IPS DF 4.7 (cell line): ENCODE results near the gene FAM222A.

ENCODE experiments used
- DNase-seq: peaks from one replicate; pipeline ENCODE4 v3.0.0-alpha.2; 2013; ENCODE audit warnings: low spot score; ENCODE audit errors: extremely low read depth

FAM222A gene

GRCh38 chr12:109710747-109711595 is 2.7 kb upstream of the FAM222A start:
- no peak for DNase-seq

DNA sequence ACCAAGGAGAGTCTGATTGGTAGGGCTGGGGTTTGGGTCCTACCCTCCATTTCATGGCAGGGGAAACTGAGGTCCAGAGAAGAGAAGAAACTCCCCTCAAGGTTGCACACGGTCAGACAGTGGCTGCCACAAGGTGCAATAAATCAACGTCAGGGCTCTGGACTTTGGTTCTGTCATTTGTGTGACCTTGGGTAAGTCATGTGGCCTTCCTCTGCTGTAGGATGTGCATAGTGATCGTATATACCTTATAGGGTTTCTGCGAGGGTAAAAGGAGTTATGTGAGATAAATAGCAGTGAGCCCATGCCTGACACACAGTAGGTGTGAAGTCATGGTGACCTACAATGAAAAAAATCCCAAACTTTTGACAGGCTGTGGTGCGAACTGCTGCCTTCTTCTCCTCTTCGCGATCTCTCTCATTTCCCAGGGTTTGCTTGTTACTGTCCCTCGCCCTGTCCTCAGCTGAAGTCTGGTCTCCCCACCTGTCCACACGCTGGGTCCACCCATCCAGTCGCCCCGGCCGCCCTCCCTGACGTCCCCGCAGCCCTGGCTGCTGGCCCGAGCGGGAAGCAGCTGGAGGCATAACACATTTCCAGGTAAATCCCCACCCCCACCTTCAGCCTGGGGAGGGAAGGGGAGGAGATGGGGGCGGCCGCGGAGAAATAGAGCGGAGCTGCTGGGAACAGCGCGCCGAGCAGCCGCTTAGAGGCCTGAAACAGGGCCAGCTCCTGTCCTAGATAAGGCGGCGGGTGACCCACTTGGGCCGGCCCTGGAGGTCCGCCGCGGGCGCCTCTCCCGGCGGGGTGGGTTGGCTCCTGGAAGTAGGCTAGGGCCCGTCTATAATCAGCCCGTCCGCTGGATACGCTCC is 1.8 kb upstream of the FAM222A start:
- no peak for DNase-seq

GRCh38 chr12:109714141-109714912 is 702 bp downstream of the FAM222A start:
- DNase-seq: no peak

DNA sequence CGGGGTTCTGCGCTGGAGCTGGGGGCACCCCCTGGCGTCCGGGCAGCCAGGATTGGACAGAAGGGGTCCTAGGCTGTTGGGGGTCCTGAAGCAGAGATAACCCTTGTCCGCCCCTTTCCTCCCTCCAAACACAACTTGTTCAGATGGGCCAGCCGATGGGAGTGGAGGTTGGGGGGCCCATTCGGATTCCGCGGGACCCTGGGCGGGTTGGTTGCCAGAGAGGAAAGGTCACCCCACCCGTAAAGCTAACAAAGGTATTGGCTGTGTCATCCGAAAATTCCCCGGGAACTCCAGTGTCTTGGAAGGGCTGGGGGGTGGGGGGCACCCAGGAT is 1.3 kb downstream of the FAM222A start:
- no peak for DNase-seq

GRCh38 chr12:109715310-109716091 is 1.9 kb downstream of the FAM222A start:
- no peak for DNase-seq

GRCh38 chr12:109716092-109716479 is 2.5 kb downstream of the FAM222A start:
- DNase-seq: no peak

DNA sequence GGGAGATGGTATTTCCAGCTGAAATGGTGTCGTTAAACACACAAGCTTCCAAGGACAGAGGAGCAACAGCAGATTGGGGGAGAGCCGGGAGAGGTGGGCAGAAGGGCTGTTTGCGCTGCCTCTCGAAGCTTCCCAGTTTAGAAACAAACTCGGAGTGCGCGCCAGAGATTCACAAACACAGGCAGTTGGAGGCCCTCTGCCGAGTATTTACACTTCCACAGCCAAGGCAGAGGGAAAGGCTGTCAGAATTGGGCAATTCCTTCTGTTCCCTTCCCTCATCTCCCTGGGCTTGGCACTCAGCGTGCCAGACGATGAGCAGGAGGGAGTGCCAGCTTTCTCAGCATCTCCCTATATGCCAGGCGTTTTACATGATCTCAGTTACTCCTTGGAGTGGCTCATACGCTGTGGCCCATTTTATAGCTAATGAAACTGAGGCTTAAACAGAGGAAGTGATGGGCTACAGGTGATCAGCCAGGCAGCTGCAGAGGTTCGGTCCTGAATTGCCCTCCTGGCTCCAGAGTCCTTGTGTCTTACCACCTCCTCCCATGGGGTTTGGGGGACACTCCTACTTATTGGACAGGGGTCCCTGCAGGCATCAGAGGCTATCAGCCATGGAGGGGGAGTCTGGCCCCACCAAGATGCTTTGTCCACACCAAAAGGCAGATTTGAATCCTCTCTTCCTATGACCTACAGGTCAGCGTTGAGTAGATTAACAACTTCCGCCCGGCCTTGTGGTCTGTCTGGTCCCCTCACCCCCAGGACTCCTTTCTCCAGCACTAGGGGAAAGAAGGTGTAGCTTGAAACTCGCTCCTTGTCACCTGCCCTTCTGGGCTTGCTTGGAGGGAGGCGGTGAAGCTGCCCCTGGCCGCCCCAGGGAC is 3.1 kb downstream of the FAM222A start:
- no peak for DNase-seq

DNA sequence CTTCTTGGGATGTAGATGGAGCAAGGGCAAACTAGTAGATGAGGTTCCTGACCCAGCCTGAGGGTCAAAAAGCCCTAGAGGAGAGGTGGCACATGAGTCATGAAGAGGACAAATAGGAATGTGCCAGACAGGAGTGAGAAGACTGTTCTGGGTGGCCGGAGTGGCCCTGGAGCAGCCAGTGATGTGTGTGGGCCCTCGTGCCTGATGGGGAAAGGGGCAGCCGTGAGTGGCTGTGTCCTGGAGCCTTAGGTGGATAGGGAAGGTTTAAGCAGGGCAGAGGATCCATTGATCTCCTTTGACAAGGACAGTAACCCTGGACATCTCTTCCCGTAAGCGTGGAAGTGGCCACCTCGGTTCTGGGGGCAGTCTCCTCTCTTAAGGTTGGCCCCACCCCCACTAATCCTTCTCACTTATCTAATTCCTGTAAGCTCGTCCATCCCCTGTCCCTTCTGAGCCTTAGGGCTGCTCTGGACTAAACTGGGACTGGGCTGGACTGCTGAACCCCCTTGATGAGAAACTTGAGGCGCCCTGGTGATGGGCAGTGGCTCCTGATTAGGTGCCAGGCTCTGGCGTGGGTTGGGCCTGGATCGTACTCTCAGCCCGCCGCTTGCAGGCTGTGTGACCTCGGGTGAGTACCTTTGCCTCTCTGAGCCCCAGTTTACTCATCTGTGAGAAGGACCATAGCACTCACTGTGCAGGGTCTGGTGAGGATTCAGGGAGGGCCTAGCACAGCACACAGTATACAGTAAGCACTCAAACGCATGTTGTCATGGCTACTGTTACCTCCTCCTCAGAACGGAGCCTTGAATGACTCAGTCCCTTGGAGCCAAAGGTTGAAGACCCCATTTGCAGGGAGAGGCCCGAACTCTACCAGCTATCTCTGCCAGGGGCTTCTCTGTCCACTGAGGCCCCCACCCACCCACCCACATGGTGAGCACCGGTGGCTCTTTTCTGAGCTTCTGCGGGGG is 4.0 kb downstream of the FAM222A start:
- no peak for DNase-seq

GRCh38 chr12:109718390-109718789 is 4.8 kb downstream of the FAM222A start:
- no peak for DNase-seq

GRCh38 chr12:109719123-109720022 is 5.7 kb downstream of the FAM222A start:
- no peak for DNase-seq

DNA sequence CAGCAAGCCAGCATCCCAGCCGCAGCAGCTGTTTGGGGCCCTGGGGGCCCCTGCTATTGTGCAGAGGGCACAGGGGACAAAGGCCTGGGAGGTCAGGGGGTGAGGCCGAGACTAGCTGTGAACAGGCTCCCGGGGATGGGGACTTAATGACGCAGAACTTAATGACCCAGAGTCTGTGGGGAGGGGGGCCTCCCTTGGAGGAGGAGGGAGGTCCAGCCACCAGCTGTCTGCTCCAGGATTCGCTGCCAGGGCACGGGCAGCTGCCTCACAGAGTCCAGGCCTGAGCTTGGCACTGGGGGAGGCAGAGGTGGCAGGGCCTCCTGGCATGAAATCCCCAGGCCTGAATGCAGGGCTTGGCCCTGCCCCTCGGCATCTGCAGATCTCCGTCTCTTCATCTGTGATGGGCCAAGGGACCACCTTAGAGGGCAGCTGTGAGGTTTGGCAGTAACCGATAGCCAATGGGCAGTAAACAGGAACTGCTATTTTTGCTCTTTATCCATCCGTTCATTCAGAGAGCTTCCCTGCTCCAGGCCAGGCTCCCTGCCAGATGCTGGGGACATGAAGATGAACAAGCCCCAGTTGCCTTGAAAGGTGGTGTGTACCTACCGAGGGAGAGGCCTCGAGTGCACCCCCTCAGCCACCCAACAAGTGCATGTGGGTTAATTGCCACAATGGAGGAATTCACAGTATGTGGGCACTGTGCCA is 6.7 kb downstream of the FAM222A start:
- DNase-seq: no peak

DNA sequence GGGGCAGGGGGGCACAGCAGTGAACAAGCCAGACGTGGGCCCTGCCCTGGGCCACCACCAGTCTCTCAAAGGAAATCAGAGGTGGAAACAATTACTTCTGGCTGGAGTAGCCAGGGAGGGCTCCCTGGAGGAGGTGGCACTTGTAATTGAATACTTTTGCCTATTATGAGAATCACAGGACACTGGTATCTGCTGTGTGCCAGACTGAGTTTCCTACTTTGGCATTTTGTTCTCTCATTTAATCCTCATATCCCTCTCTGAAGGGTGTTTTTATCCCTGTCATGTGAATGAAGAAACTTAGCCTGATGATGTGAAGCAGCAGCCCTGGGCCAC is 7.2 kb downstream of the FAM222A start:
- no peak for DNase-seq

GRCh38 chr12:109721276-109721675 is 7.7 kb downstream of the FAM222A start:
- DNase-seq: no peak

GRCh38 chr12:109722022-109722720 is 8.5 kb downstream of the FAM222A start:
- no peak for DNase-seq

DNA sequence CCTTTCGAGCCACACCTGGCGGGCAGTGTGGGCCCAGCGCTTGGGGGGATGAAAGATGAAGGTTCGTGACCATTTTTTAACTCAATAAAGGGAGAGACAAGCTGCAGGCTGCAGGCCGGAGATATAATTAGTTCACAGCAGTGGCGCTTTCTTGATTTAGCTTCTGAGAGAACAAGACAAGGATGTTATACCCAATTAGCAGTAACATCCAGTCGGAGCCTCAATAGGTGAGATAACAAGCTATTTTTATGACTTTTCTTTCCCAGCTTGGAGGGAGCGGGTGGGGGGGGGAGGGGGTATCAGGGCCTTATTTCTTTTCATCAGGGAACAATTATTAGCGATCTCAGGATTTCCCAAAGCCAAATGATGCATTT is 9.1 kb downstream of the FAM222A start:
- no peak for DNase-seq

DNA sequence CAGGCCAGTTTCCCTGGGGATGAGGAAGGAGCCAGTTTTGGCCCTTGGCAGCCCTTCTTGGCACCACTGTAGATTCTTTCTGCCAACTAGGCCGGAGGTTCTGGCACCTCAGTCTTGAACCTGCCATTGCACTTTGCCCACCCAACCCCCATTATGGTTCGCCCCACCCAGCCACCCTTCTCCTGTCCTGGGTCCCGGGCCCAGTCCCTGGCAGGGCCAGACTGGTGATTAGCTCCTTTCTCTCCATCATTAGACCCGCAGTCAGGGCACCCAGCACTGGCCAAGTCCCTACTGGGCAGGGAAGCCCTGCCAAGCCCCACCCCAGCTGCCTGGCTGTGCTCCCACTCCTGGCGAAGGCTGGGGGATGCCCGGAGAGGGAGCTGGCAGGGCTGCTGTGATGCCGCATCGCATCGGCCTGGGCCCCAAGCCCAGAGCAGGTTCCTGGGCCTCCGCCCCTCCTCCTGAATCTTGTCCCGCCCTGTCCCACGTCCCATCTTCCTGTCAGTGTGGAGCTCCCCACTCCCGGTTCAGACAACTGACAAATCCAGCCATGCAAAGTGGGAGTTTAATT is 9.8 kb downstream of the FAM222A start:
- DNase-seq: no peak
